Fibroblast of the aortic adventitia (primary cell): ENCODE measurements around the gene ELN. TPM values are rescaled to one million over a fixed set of nuclear protein-coding genes. Genes with fewer than 3 reads are reported as not detected.

Source experiments
- DNase-seq: peaks from one replicate; pipeline ENCODE4 v3.0.0-alpha.2; 2010; ENCODE audit warnings: low read depth
- H3K4me3 ChIP-seq: 2 replicates; pipeline ENCODE4 v1.5.1; 2011; ENCODE audit warnings: low read depth, mild to moderate bottlenecking, control low read depth, low read length, moderate library complexity
- CTCF ChIP-seq: IDR thresholded peaks from 2 replicates; pipeline ENCODE4 v1.5.1; 2011; ENCODE audit warnings: mild to moderate bottlenecking, low read length, control low read depth, inconsistent platforms; ENCODE audit not compliant: insufficient read depth
- total RNA-seq: library from RNA; depleted of rRNA; stranded (reverse); fragments of >200 nt; gene quantifications from 2 replicates; pipeline ENCODE4 v1.2.3, GENCODE V29; 2012; ENCODE audit warnings: low replicate concordance

Gene ELN
- total RNA-seq, 1 donor, result 101 TPM

- no peak for DNase-seq
- H3K4me3 ChIP-seq, result no peak overlapping the region
- no peak for TF ChIP-seq CTCF
Observed at GRCh38 chr7:74116356-74116755, 88.4 kb downstream of the ELN start.

Other genes starting within 250 kb of the ELN start
- gene CLDN4, start 197.2 kb upstream of the ELN start, total RNA-seq, result 0.54 and 0.74 TPM in 2 replicates
- 6.1 and 10.7 TPM in 2 replicates for gene METTL27, start 185.7 kb upstream of the ELN start, total RNA-seq
- not detected in 2 replicates for gene TMEM270, start 167.0 kb upstream of the ELN start, total RNA-seq
- gene LIMK1, start 55.6 kb downstream of the ELN start, total RNA-seq, result 30.3 and 48.3 TPM in 2 replicates
- gene EIF4H, start 146.2 kb downstream of the ELN start, total RNA-seq, result 198 and 225 TPM in 2 replicates
- gene LAT2, start 181.8 kb downstream of the ELN start, total RNA-seq, result 0.18 TPM in 1 of 2 replicates, not detected in the other
- gene RFC2, start 226.2 kb downstream of the ELN start, total RNA-seq, result 2.5 and 39.0 TPM in 2 replicates